Left lung (tissue), 10 donors: ENCODE measurements around the gene BNIP5. TPM values are rescaled to one million over a fixed set of nuclear protein-coding genes. Genes with fewer than 3 reads are reported as not detected.

ENCODE experiments used
- ATAC-seq: fragments of 200-7000 bp; cut with Tn5 transposase; one replicate; pipeline ENCODE4 v1.9.1; 2020; ENCODE audit warnings: moderate library complexity
- DNase-seq, 4 donors: peaks; one replicate each; pipeline ENCODE4 v3.0.0-alpha.2; 2013 to 2020
- H3K27ac ChIP-seq, 2 donors: fragments of 200-600 bp; sonication (generic) in 1 of 2; one replicate each; pipeline versions ENCODE4 v1.5.0 to v1.8.0; 2020 to 2021
- H3K27me3 ChIP-seq, 2 donors: fragments of 200-600 bp; sonication (generic) in 1 of 2; one replicate each; pipeline versions ENCODE4 v1.5.0 to v1.8.0; 2020 to 2021
- H3K36me3 ChIP-seq, 2 donors: fragments of 200-600 bp; sonication (generic) in 1 of 2; one replicate each; pipeline versions ENCODE4 v1.5.0 to v1.8.0; 2020 to 2021
- H3K4me1 ChIP-seq, 2 donors: fragments of 200-600 bp; one replicate each; pipeline ENCODE4 v1.8.0; 2021
- H3K4me3 ChIP-seq, 2 donors: fragments of 200-600 bp; sonication (generic) in 1 of 2; one replicate each; pipeline versions ENCODE4 v1.5.0 to v1.8.0; 2020 to 2021; ENCODE audit warnings: mild to moderate bottlenecking in 1 of 2
- H3K9me3 ChIP-seq, 2 donors: fragments of 200-600 bp; sonication (generic) in 1 of 2; one replicate each; pipeline versions ENCODE4 v1.5.0 to v1.8.0; 2020 to 2021
- intact Hi-C, 2 donors: fragments of 100-400 bp; cut with DNase I; formaldehyde crosslinking; loops; one replicate each; pipeline versions ENCODE4 v1.11.2 to v1.14.2; 2022
- polyA plus RNA-seq, 6 donors: library from polyadenylated mRNA; unstranded; fragments of 120-200 nt; gene quantifications; one replicate each; pipeline ENCODE4 v1.2.1, GENCODE V29; 2013; ENCODE audit not compliant: insufficient read length in 6 of 6
- total RNA-seq, 2 donors: library from RNA; stranded (reverse); fragmentation: NEBNext Ultra II Directional; extraction: Animal tissue kit (Norgen Biotek cat#: 25700); gene quantifications; one replicate each; pipeline ENCODE4 v1.2.1, GENCODE V29; 2021
- TF ChIP-seq, protein P1 (sequence below), 2 donors: fragments of 200-600 bp; sonication (generic) in 1 of 2; IDR thresholded peaks; one replicate each; pipeline versions ENCODE4 v1.5.0 to v1.8.0; 2021; ENCODE audit warnings: antibody characterized with exemption in 2 of 2
- donor health status: DM: no; HTN: yes; CAD: no.
- donor health status: DM: no; HTN: no; CAD: no.

BNIP5 gene
- total and polyA plus RNA-seq, 8 donors: 0.26 TPM; not detected in 7

DNA sequence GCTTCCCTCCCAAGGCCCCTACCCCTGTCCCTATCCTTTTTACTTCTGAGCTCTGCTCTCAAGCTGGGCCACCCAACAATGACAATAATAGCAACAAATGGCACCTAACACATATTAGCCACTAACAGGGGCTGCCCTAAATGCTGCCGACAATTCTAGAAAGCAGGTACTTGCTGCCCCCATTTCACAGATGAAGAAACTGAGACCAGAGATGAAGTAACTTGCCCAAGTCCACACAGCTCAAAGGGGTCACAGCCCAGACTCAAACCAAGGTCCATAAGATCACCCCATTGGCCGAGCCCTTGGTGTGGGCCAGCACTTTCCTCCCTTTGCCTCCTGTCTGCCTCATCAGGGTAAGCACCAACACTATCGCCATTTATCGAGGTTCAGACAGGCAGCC, 12.0 kb downstream of the BNIP5 start:
- peaks cover 0 to 15% of the 10 kb centered on the region in 2 donors for H3K27me3 ChIP-seq
- ATAC-seq: no peak
- no peaks in the 10 kb centered on the region for H3K4me1 ChIP-seq
- TF ChIP-seq, protein P1, sequence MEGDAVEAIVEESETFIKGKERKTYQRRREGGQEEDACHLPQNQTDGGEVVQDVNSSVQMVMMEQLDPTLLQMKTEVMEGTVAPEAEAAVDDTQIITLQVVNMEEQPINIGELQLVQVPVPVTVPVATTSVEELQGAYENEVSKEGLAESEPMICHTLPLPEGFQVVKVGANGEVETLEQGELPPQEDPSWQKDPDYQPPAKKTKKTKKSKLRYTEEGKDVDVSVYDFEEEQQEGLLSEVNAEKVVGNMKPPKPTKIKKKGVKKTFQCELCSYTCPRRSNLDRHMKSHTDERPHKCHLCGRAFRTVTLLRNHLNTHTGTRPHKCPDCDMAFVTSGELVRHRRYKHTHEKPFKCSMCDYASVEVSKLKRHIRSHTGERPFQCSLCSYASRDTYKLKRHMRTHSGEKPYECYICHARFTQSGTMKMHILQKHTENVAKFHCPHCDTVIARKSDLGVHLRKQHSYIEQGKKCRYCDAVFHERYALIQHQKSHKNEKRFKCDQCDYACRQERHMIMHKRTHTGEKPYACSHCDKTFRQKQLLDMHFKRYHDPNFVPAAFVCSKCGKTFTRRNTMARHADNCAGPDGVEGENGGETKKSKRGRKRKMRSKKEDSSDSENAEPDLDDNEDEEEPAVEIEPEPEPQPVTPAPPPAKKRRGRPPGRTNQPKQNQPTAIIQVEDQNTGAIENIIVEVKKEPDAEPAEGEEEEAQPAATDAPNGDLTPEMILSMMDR (IDR thresholded peaks at IDR 0.05): no peak
- H3K9me3 ChIP-seq: no peaks in the 10 kb centered on the region
- no peaks in the 10 kb centered on the region for H3K36me3 ChIP-seq
- intact Hi-C loops: no loop called here
- H3K4me3 ChIP-seq: no peak overlapping the region
- no peak for DNase-seq
- H3K27ac ChIP-seq: no peak overlapping the region

DNA sequence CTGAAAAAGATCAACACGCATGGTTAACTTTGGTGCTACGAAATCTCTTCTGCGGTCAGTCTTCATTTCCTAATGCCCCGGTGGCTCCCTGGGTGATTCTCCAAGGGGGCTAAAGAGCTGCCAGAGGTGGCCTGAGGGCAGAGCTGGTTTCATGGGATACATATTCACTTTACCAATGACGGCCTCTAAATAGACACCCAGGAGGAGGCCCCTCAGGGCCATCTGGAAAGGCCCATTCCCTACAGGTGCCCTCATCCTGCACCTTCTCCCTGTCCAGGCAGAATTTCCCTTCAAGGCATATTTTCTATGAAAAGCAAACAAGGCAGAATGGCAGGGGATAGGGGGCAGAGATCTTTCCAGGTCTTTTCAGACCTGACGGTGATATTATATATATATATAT, 12.5 kb downstream of the BNIP5 start:
- H3K36me3 ChIP-seq: no peaks in the 10 kb centered on the region
- H3K4me3 ChIP-seq: no peak overlapping the region
- ATAC-seq (no peak), DNase-seq (no peak)
- H3K27ac ChIP-seq: no peak overlapping the region
- TF ChIP-seq, protein P1 (IDR thresholded peaks at IDR 0.05): no peak
- peaks cover 0 to 9% of the 10 kb centered on the region in 2 donors for H3K27me3 ChIP-seq
- H3K9me3 ChIP-seq: no peaks in the 10 kb centered on the region
- no peaks in the 10 kb centered on the region for H3K4me1 ChIP-seq
- intact Hi-C loops: no loop called here

DNA sequence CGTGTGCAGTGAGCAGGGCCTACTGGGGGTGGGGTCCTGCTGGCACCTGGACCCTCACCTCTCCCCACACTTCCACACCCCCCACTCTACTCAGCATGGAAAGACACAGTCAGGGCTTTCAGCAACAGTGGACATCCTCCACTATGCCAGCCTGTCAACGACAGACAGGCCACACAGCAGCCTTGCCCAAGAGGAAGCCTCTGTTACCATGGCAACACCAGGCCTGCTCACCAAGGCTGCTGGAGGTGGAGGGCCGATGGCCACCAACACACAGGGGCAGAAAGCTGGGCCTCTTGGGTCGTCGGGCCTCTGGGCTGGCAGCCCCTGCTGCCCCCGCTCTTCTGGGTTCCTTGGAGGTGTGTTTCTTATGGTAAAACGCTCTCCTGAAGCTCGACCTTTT, 13.6 kb downstream of the BNIP5 start:
- H3K36me3 ChIP-seq: no peaks in the 10 kb centered on the region
- ATAC-seq (no peak), DNase-seq (no peak)
- H3K4me3 ChIP-seq: no peak overlapping the region
- H3K9me3 ChIP-seq: no peaks in the 10 kb centered on the region
- TF ChIP-seq, protein P1 (IDR thresholded peaks at IDR 0.05): no peak
- H3K27ac ChIP-seq: no peak overlapping the region
- intact Hi-C loops: no loop called here
- H3K4me1 ChIP-seq: no peaks in the 10 kb centered on the region
- H3K27me3 ChIP-seq: no peaks in the 10 kb centered on the region

DNA sequence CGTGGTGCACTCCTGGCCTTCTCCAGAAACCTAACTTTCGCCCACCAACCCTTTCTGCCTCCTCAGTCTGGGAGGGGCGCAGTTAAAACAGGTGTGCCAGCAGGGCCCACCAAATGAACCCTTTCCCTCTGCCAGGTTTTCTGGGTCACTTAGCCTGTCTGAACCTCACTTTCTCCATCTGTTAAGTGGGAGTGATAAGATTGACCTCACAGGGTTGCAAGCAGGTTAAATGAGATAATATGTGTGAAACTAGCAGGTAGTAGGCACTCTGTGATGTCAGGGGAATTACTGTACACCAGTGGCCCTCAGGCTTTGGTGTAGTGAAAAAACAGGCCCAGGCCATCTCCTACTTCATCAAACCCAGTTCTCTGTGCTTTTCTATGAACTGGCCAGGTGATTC, 14.1 kb downstream of the BNIP5 start:
- ATAC-seq: no peak
- no peaks in the 10 kb centered on the region for H3K36me3 ChIP-seq
- no peak for DNase-seq
- H3K9me3 ChIP-seq: no peaks in the 10 kb centered on the region
- intact Hi-C loops: no loop called here
- no peaks in the 10 kb centered on the region for H3K27me3 ChIP-seq
- no peaks in the 10 kb centered on the region for H3K4me1 ChIP-seq
- TF ChIP-seq, protein P1 (IDR thresholded peaks at IDR 0.05): no peak
- no peak overlapping the region for H3K27ac ChIP-seq
- no peak overlapping the region for H3K4me3 ChIP-seq

DNA sequence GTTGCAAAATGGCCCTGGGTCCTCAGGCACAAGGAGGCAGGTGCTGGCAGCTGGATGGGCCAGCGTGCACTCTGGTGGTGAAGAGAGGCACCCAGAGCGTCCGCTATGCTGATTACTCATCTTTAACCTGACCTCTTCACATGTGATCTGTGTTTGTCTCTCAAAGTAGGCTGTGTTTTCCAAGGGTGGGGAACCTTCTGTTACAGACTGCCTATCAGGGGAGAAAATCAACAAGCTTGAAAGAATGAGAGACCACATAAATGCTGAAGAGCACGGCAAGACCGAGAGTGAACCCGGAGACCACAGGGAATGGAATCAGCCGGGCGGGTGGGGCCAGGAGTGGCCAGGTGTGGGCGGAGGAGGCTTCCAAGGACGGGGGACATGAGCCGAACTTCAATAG, 16.2 kb downstream of the BNIP5 start:
- ATAC-seq (no peak), DNase-seq (no peak)
- TF ChIP-seq, protein P1 (IDR thresholded peaks at IDR 0.05): no peak
- no peaks in the 10 kb centered on the region for H3K9me3 ChIP-seq
- no peak overlapping the region for H3K27ac ChIP-seq
- intact Hi-C loops: no loop called here
- no peak overlapping the region for H3K4me3 ChIP-seq
- no peaks in the 10 kb centered on the region for H3K4me1 ChIP-seq
- H3K36me3 ChIP-seq: no peaks in the 10 kb centered on the region
- H3K27me3 ChIP-seq: no peaks in the 10 kb centered on the region
